ENCODE measurements around the gene SOX12.

SOX12 gene

GRCh38 chr20:364905-365794 lies 39.8 kb downstream of the SOX12 start:
- no peak for TF ChIP-seq CTCF (IDR thresholded peaks at IDR 0.05)

- TF ChIP-seq CTCF (IDR thresholded peaks at IDR 0.05), result no peak
Observed at GRCh38 chr20:366041-366718, 40.8 kb downstream of the SOX12 start.

GRCh38 chr20:366719-367485 lies 41.5 kb downstream of the SOX12 start:
- TF ChIP-seq CTCF (IDR thresholded peaks at IDR 0.05), result no peak

DNA sequence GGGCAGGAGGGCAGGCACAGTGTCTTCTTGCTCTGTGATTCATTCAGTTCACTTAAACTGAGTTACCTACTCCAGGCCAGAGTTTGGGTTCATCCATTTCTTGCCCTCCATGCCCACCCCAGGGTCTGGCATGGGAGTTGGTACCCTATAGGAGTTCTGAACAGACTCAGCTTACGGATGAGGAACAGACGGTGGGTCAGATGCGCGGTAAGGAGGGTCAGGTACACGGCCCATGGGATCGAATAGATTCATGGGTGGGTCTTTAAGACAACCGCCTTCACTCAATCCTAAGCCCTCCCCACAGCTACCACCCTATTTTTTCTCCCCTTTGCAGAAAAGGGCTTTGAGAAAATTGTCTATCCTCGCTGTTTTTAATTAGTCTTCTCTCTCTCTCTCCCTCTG lies 42.1 kb downstream of the SOX12 start:
- TF ChIP-seq CTCF (IDR thresholded peaks at IDR 0.05), result no peak

DNA sequence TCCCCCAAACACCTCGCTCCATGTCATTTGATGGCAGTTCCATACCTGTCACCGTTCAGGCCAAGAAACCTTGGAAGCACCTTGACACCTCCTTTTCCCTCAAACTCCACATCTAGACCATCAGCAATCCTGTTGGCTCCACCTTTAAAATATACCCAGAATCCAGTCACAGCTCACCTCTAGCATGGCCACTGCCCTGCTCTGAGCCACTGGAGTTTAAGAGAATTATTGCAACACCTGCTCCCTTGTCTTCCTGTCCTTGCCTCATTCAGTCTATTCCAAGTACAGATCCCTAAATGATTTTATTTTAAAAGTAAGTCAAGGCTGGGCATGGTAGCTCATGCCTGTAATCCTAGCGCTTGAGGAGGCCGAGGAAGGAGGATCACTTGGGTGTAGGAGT lies 43.6 kb downstream of the SOX12 start:
- TF ChIP-seq CTCF (IDR thresholded peaks at IDR 0.05), result no peak

DNA sequence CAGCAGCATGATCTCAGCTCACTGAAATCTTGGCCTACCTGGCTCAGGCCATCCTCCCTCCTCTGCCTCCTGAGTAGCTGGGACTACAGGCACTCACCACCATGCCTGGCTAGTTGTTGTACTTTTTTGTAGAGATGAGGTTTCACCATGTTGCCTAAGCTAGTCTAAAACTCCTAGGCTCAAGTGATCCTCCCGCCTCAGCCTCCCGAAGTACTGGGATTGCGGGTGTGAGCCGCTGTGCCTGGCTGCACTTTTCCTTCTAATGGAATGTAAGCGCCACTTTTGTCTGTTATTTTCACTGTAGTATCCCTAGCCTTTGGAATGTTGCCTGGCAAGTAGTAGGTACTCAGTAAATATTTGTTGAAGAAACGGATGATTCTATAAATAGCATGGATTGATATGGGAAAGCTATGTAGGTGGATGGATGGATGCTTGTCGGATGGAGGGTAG lies 44.8 kb downstream of the SOX12 start:
- no peak for TF ChIP-seq CTCF (IDR thresholded peaks at IDR 0.05)

GRCh38 chr20:370977-371754 lies 45.8 kb downstream of the SOX12 start:
- TF ChIP-seq CTCF (IDR thresholded peaks at IDR 0.05), result no peak
